ENCODE results near the gene TTLL11.

TTLL11 gene

DNA sequence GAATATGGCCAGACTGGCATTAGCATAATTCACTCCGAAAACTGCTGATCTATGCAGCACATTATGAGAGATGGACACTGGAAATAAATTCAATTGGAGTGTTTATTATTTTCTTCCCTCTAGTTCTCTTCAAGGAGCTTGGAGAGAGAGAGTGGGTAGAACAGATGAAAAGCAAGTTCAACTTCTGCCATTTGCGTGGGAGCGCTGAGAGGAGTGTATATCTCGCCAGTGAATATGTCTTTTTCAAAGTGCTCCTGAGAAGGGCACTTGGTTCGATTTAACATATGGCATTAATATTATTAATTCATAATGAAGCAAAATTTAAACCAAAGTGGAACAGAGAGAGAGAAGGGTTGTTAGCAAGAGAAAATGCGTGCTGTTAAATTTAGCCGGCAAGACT, 227.2 kb downstream of the TTLL11 start:
- Histone ChIP-seq H3K4me3 (ENCODE audit: low read length) (no peak overlapping the region), H3K4me1 (ENCODE audit: control insufficient read depth, insufficient read depth, low read length) (peaks cover 5% of the 10 kb centered on the region), H3K9ac (ENCODE audit: low read length) (no peak overlapping the region), H3K36me3 (ENCODE audit: control insufficient read depth, insufficient read depth, low read length, severe bottlenecking) (peaks cover 3% of the 10 kb centered on the region), H3K27me3 (replicated peaks; ENCODE audit: control insufficient read depth, insufficient read depth, low read length) (no peaks in the 10 kb centered on the region), H3K9me3 (ENCODE audit: control insufficient read depth, low read length) (no peaks in the 10 kb centered on the region)
- no peak for DNase-seq (ENCODE audit: low read depth)

DNA sequence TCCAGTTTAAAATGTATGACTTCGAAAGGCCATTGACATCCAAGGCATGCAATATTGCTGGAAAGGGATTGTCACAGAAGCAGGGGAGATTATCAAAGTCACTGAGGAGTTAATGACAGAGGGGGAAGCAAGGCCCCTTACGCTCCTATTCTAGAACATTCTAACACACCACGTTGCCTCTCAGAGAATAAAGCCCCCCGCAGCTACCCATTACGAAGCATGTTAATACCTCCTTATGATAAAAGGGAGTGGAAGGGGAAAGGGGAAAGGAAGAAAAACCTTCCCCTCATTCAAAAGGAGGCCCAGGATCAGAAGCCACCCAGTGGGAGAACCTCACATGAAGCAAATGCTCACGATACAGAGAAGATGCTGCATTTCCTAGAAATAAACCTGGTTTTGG, 228.0 kb downstream of the TTLL11 start:
- Histone ChIP-seq H3K36me3 (ENCODE audit: control insufficient read depth, insufficient read depth, low read length, severe bottlenecking) (peaks cover 3% of the 10 kb centered on the region), H3K9me3 (ENCODE audit: control insufficient read depth, low read length) (no peaks in the 10 kb centered on the region), H3K27me3 (replicated peaks; ENCODE audit: control insufficient read depth, insufficient read depth, low read length) (no peaks in the 10 kb centered on the region), H3K4me3 (ENCODE audit: low read length) (no peak overlapping the region), H3K9ac (ENCODE audit: low read length) (no peak overlapping the region), H3K4me1 (ENCODE audit: control insufficient read depth, insufficient read depth, low read length) (peaks cover 11% of the 10 kb centered on the region)
- no peak for DNase-seq (ENCODE audit: low read depth)

DNA sequence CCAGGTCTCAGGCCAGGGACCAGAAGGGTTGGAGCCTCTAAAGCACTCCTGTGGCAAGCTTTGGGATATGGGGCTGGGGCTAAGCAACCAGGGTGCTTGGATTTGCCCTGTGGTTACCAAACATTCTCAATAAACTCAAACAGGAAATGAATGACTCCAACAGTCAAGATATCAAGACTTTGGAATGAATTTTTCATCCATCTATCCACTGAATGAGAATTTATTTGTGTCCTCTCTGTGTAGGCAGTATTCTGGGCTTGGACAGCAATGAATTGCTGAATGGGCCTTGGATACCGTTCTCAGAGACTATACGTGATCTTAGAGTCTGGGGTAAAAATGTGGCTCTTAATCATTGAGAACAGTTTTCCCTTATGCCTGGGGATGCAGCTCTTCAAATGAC, 229.2 kb downstream of the TTLL11 start:
- Histone ChIP-seq H3K9me3 (ENCODE audit: control insufficient read depth, low read length) (no peaks in the 10 kb centered on the region), H3K27me3 (replicated peaks; ENCODE audit: control insufficient read depth, insufficient read depth, low read length) (no peaks in the 10 kb centered on the region), H3K4me3 (ENCODE audit: low read length) (no peak overlapping the region), H3K9ac (ENCODE audit: low read length) (no peak overlapping the region), H3K4me1 (ENCODE audit: control insufficient read depth, insufficient read depth, low read length) (peaks cover 11% of the 10 kb centered on the region), H3K36me3 (ENCODE audit: control insufficient read depth, insufficient read depth, low read length, severe bottlenecking) (no peaks in the 10 kb centered on the region)
- DNase-seq (ENCODE audit: low read depth) = peak; percentile 16

DNA sequence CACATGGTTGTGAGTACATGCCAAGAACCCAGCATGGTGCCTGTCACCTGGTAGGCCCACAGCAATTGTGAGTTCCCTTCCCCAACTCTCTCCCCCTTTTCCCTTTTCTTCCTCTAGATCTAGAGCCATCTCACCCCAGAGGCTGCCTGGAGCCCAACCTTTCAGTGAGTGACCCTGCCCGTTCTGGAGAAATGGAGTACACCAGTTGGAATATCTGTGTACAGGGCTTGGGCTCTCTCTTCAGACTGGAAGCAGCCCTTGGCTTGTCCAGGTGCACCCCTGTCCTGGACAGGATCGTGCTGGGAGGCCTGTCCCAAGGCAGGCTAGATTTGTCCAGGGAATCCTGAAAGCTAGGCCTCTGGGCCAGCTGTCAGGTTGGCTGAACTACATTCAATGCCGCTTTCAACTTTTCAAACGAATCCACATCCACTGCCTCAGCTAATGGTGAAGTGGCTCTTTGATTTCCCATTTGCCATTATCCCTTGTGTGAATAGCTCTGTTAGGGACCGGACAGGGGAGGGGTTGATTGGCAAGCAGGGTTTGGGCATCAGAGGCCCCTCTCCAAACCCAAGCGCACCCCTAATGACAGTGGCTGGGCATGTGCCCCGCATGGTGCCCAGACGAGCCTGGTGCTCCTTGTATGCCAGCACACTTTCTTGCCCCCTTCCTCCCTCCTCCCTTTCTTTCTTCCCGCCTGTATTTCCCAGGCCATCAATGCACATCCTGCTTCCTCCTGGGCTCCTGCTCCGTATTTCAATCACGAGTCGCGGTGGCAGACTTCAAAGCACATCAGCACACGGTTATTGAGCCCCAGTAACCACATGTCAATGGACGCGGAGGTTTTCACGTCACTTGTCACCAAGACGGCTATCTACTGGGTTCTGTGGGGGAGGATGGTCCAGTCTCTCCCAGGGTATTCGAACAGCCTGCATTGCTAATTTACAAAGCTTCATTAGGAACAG, 230.5 kb downstream of the TTLL11 start:
- Histone ChIP-seq H3K4me1 (ENCODE audit: control insufficient read depth, insufficient read depth, low read length) (peaks cover 11% of the 10 kb centered on the region), H3K27me3 (replicated peaks; ENCODE audit: control insufficient read depth, insufficient read depth, low read length) (no peaks in the 10 kb centered on the region), H3K9me3 (ENCODE audit: control insufficient read depth, low read length) (no peaks in the 10 kb centered on the region), H3K36me3 (ENCODE audit: control insufficient read depth, insufficient read depth, low read length, severe bottlenecking) (no peaks in the 10 kb centered on the region), H3K9ac (ENCODE audit: low read length) (no peak overlapping the region), H3K4me3 (ENCODE audit: low read length) (no peak overlapping the region)
- DNase-seq (ENCODE audit: low read depth) = no peak

DNA sequence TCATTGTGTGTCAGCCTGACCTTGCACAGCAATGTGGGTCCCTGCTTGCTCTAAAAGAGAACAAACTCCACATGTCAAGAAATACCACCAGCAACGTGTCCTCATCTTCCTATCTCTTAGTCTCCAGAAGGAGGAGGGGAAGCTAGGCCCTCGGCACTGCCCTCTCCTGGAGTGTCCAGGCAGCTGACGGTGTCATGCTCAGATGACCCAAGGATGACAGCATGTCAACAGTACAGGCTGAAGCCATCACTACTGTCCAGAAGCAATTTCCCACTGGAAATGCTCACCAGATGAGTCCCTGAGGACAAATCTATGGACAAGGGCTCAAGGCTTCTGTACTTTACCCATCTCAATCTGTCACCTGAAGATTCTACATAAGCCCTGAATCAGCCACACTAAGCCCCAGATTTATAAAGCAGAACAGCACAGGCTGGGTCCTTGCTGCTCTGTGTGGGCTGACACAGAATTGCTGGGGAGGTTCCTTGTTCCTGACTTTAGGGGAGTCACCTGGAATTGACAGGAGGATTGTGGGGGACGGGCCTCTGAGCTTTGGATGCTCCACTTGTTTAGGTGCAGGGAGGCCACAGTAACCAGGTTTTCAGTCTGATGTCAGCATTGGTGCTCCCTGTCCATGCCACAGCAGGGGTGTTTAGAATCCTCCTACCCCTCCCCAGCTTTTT, 231.5 kb downstream of the TTLL11 start:
- no peaks in the 10 kb centered on the region for H3K27me3 ChIP-seq (replicated peaks; ENCODE audit: control insufficient read depth, insufficient read depth, low read length)
- no peaks in the 10 kb centered on the region for H3K36me3 ChIP-seq (ENCODE audit: control insufficient read depth, insufficient read depth, low read length, severe bottlenecking)

DNA sequence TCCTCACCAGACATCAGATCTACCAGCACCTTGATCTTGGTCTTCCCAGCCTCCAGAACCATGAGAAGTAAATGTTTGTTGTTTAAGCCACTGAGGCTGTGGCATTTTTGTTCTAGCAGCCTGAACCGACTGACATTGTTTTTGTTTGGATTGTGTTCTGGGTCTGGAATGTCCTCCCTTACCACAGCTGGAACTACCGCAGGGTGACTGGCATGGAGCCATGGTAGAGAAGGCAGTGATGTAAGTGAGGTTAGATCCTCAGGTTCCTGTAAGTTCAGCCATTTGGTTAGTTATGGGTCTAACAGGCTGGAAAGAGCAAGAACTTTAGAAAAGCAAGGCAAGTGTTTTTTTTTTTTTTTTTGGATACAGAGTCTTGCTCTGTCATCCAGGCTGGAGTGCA, 232.4 kb downstream of the TTLL11 start:
- no peaks in the 10 kb centered on the region for H3K9me3 ChIP-seq (ENCODE audit: control insufficient read depth, low read length)
- no peak overlapping the region for H3K4me3 ChIP-seq (ENCODE audit: low read length)
- no peak overlapping the region for H3K9ac ChIP-seq (ENCODE audit: low read length)
- no peak for DNase-seq (ENCODE audit: low read depth)
- peaks cover 11% of the 10 kb centered on the region for H3K4me1 ChIP-seq (ENCODE audit: control insufficient read depth, insufficient read depth, low read length)
- H3K27me3 ChIP-seq (replicated peaks; ENCODE audit: control insufficient read depth, insufficient read depth, low read length) = peaks cover 2% of the 10 kb centered on the region
- H3K36me3 ChIP-seq (ENCODE audit: control insufficient read depth, insufficient read depth, low read length, severe bottlenecking) = no peaks in the 10 kb centered on the region

More for the DNA sequence above, 231.5 kb downstream of the TTLL11 start:
- DNase-seq (ENCODE audit: low read depth) = no peak
- no peaks in the 10 kb centered on the region for H3K9me3 ChIP-seq (ENCODE audit: control insufficient read depth, low read length)
- H3K9ac ChIP-seq (ENCODE audit: low read length) = no peak overlapping the region
- no peak overlapping the region for H3K4me3 ChIP-seq (ENCODE audit: low read length)
- H3K4me1 ChIP-seq (ENCODE audit: control insufficient read depth, insufficient read depth, low read length) = peaks cover 11% of the 10 kb centered on the region

DNA sequence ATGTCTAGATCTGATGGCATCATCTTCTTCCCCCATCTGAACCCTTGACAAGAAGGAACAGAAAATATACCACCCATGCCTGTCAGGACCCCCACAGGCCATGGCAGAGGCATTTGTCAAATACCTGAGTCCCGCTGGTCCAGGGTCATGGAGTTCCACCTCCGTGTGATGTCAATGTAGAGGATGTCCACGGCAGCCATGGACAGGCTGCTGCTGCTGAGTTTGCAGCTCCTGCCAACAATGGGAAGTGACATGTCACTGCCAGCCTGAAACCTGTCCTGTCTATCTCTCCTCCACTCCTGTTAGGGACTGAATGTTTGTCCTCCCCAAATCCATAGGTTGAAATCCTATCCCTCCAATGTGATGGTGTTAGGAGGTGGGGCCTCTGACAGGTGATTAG, 232.9 kb downstream of the TTLL11 start:
- no peak for DNase-seq (ENCODE audit: low read depth)
- H3K27me3 ChIP-seq (replicated peaks; ENCODE audit: control insufficient read depth, insufficient read depth, low read length) = peaks cover 5% of the 10 kb centered on the region

DNA sequence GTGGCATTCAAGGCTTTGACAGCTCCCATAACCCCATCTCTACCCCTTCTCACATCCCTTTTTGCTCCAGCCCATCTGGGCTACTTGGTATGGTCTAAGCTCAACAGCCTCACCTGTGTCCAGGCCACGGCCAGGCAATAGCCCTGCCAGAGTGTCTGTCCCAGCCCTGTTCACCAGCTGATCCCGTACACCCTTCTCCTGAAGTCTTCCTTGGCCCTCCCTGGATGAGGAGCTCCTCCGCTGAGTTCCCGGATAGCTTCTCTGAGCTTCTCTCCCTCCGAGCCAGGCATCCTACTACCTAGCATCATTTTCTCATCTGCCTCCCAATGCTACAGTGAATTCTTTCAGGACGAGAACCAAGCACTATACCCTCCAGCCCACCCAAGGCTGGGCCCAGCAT, 233.5 kb downstream of the TTLL11 start:
- no peak overlapping the region for H3K4me3 ChIP-seq (ENCODE audit: low read length)
- no peaks in the 10 kb centered on the region for H3K9me3 ChIP-seq (ENCODE audit: control insufficient read depth, low read length)
- H3K36me3 ChIP-seq (ENCODE audit: control insufficient read depth, insufficient read depth, low read length, severe bottlenecking) = no peaks in the 10 kb centered on the region
- H3K9ac ChIP-seq (ENCODE audit: low read length) = no peak overlapping the region
- peaks cover 5% of the 10 kb centered on the region for H3K27me3 ChIP-seq (replicated peaks; ENCODE audit: control insufficient read depth, insufficient read depth, low read length)
- H3K4me1 ChIP-seq (ENCODE audit: control insufficient read depth, insufficient read depth, low read length) = peaks cover 11% of the 10 kb centered on the region
- no peak for DNase-seq (ENCODE audit: low read depth)

More for the DNA sequence above, 232.9 kb downstream of the TTLL11 start:
- H3K9me3 ChIP-seq (ENCODE audit: control insufficient read depth, low read length) = no peaks in the 10 kb centered on the region
- no peaks in the 10 kb centered on the region for H3K36me3 ChIP-seq (ENCODE audit: control insufficient read depth, insufficient read depth, low read length, severe bottlenecking)
- peaks cover 11% of the 10 kb centered on the region for H3K4me1 ChIP-seq (ENCODE audit: control insufficient read depth, insufficient read depth, low read length)
- H3K9ac ChIP-seq (ENCODE audit: low read length) = no peak overlapping the region
- no peak overlapping the region for H3K4me3 ChIP-seq (ENCODE audit: low read length)

DNA sequence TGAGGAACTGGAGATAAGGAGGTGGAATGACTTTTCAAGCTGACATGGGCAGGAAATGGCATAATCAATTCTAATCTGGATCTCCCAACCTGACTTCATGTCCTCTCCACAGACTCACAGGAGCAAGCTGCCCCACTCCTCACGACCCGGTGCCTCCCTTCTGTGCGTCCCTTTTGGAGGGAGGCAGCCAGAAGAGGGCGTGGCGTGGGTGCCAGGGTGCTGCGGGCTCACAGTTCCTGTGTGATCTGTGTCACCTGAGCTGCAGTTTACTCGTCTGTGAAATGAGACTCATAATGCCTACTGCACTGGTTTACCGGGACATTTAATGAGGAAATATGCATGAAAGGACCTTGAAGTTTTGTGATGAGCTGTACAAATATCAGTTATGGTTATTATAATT, 234.3 kb downstream of the TTLL11 start:
- Histone ChIP-seq H3K27me3 (replicated peaks; ENCODE audit: control insufficient read depth, insufficient read depth, low read length) (peaks cover 5% of the 10 kb centered on the region), H3K9me3 (ENCODE audit: control insufficient read depth, low read length) (no peaks in the 10 kb centered on the region)
- DNase-seq (ENCODE audit: low read depth) = no peak

DNA sequence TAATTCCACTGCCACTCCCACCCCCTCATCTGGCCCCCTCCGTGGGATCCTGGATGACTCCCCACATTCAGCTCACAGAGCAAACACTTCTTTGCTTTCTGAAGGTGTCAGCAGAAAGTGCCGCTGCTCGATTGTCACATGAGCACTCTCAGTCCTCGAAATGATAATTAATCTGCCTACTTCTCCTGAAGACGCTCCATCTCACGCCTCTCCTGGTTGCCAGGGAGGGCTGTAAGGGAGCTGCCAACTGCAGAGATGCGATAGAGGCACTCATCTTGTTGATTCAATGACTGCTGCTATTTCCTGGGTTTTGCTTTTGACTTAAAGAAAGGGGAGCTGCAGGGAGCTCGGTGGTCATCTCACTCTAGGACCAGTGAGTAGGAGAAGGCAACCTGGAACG, 235.2 kb downstream of the TTLL11 start:
- no peak for DNase-seq (ENCODE audit: low read depth)
- no peak overlapping the region for H3K4me3 ChIP-seq (ENCODE audit: low read length)
- peaks cover 5% of the 10 kb centered on the region for H3K27me3 ChIP-seq (replicated peaks; ENCODE audit: control insufficient read depth, insufficient read depth, low read length)

More for the DNA sequence above, 234.3 kb downstream of the TTLL11 start:
- Histone ChIP-seq H3K4me3 (ENCODE audit: low read length) (no peak overlapping the region), H3K36me3 (ENCODE audit: control insufficient read depth, insufficient read depth, low read length, severe bottlenecking) (no peaks in the 10 kb centered on the region), H3K4me1 (ENCODE audit: control insufficient read depth, insufficient read depth, low read length) (peaks cover 11% of the 10 kb centered on the region), H3K9ac (ENCODE audit: low read length) (no peak overlapping the region)

DNA sequence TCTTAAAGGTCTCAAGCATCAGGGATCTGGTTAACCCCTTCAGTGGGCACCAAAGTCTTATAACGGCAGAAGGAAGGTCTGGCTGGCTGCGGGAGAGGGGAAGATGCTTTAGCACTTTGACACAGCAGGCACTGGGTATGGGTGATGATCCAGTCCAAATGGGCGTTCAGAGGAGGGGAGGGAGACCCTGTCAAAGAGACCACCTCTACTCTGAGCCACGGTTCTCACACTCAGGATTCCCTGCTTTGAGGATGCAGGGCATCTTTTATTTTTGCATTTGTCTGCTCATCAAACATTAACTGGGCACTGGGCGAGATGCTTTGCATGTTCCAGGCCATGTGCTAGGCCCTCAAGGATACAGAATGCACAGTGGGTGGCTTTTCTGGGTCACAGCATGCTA, 237.6 kb downstream of the TTLL11 start:
- Histone ChIP-seq H3K27me3 (replicated peaks; ENCODE audit: control insufficient read depth, insufficient read depth, low read length) (peaks cover 5% of the 10 kb centered on the region), H3K9me3 (ENCODE audit: control insufficient read depth, low read length) (no peaks in the 10 kb centered on the region), H3K36me3 (ENCODE audit: control insufficient read depth, insufficient read depth, low read length, severe bottlenecking) (no peaks in the 10 kb centered on the region), H3K4me3 (ENCODE audit: low read length) (no peak overlapping the region), H3K4me1 (ENCODE audit: control insufficient read depth, insufficient read depth, low read length) (peaks cover 22% of the 10 kb centered on the region), H3K9ac (ENCODE audit: low read length) (no peak overlapping the region)
- DNase-seq (ENCODE audit: low read depth) = no peak

More for the DNA sequence above, 235.2 kb downstream of the TTLL11 start:
- Histone ChIP-seq H3K36me3 (ENCODE audit: control insufficient read depth, insufficient read depth, low read length, severe bottlenecking) (no peaks in the 10 kb centered on the region), H3K4me1 (ENCODE audit: control insufficient read depth, insufficient read depth, low read length) (peaks cover 13% of the 10 kb centered on the region), H3K9ac (ENCODE audit: low read length) (no peak overlapping the region), H3K9me3 (ENCODE audit: control insufficient read depth, low read length) (no peaks in the 10 kb centered on the region)
